ENCODE measurements around the gene UMODL1. TPM values are rescaled to one million over a fixed set of nuclear protein-coding genes. Genes with fewer than 3 reads are reported as not detected.

UMODL1 gene, protein sequence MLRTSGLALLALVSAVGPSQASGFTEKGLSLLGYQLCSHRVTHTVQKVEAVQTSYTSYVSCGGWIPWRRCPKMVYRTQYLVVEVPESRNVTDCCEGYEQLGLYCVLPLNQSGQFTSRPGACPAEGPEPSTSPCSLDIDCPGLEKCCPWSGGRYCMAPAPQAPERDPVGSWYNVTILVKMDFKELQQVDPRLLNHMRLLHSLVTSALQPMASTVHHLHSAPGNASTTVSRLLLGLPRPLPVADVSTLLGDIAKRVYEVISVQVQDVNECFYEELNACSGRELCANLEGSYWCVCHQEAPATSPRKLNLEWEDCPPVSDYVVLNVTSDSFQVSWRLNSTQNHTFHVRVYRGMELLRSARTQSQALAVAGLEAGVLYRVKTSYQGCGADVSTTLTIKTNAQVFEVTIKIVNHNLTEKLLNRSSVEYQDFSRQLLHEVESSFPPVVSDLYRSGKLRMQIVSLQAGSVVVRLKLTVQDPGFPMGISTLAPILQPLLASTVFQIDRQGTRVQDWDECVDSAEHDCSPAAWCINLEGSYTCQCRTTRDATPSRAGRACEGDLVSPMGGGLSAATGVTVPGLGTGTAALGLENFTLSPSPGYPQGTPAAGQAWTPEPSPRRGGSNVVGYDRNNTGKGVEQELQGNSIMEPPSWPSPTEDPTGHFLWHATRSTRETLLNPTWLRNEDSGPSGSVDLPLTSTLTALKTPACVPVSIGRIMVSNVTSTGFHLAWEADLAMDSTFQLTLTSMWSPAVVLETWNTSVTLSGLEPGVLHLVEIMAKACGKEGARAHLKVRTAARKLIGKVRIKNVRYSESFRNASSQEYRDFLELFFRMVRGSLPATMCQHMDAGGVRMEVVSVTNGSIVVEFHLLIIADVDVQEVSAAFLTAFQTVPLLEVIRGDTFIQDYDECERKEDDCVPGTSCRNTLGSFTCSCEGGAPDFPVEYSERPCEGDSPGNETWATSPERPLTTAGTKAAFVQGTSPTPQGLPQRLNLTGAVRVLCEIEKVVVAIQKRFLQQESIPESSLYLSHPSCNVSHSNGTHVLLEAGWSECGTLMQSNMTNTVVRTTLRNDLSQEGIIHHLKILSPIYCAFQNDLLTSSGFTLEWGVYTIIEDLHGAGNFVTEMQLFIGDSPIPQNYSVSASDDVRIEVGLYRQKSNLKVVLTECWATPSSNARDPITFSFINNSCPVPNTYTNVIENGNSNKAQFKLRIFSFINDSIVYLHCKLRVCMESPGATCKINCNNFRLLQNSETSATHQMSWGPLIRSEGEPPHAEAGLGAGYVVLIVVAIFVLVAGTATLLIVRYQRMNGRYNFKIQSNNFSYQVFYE
- total RNA-seq: under 1 TPM; 0.14 to 0.90 (median 0.16) TPM
- long read RNA-seq, donor 1: 0 reads
- long read RNA-seq, donor 2: 0 reads

DNA sequence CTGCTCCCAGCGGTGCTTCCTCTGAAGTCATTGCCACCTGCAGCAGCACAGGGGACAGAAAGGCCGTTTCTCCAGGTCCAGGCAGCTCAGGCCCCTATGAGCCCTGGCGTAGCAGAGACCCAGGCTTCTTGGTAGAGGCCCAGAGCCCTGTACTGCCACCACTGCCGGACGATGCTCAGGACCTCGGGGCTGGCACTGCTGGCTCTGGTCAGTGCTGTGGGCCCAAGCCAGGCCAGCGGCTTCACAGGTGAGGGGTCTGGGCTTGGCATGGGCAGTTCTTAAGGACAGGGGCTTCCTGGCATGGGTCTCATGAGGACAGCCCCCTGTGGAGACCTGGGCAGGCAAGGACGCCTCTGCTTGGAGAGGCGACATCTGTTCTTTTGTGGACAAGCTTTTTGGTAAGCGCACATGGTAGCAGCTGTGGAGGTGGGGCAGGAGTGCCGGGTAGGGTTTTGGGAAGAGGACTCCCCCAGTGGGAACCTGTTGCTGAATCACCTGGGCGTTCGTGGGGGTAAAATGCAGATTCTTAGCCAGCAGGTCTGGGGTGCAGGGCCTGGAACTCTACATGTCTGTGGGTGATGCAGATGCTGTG lies at the start of gene UMODL1:
Gene UMODL1 (plus strand): TSS at position 172 of the 592 bp plus-strand sequence. CDS start 0 bp downstream, at position 172.
- no peaks in the 10 kb centered on the region for H3K4me1 ChIP-seq (ENCODE audit: low read depth)
- TF ChIP-seq, protein P1, sequence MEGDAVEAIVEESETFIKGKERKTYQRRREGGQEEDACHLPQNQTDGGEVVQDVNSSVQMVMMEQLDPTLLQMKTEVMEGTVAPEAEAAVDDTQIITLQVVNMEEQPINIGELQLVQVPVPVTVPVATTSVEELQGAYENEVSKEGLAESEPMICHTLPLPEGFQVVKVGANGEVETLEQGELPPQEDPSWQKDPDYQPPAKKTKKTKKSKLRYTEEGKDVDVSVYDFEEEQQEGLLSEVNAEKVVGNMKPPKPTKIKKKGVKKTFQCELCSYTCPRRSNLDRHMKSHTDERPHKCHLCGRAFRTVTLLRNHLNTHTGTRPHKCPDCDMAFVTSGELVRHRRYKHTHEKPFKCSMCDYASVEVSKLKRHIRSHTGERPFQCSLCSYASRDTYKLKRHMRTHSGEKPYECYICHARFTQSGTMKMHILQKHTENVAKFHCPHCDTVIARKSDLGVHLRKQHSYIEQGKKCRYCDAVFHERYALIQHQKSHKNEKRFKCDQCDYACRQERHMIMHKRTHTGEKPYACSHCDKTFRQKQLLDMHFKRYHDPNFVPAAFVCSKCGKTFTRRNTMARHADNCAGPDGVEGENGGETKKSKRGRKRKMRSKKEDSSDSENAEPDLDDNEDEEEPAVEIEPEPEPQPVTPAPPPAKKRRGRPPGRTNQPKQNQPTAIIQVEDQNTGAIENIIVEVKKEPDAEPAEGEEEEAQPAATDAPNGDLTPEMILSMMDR (IDR thresholded peaks at IDR 0.05): no peak
- ATAC-seq: no peak
- DNase-seq: peak in 2 of 3 donors; percentile 16 to 41
- intact Hi-C loops (cut with DNase I, micrococcal nuclease): no loop called here
- H3K9me3 ChIP-seq: no peaks in the 10 kb centered on the region
- H3K4me3 ChIP-seq: no peak within 1 kb of the TSS
- no peaks in the 10 kb centered on the region for H3K36me3 ChIP-seq (ENCODE audit: low read depth)

DNA sequence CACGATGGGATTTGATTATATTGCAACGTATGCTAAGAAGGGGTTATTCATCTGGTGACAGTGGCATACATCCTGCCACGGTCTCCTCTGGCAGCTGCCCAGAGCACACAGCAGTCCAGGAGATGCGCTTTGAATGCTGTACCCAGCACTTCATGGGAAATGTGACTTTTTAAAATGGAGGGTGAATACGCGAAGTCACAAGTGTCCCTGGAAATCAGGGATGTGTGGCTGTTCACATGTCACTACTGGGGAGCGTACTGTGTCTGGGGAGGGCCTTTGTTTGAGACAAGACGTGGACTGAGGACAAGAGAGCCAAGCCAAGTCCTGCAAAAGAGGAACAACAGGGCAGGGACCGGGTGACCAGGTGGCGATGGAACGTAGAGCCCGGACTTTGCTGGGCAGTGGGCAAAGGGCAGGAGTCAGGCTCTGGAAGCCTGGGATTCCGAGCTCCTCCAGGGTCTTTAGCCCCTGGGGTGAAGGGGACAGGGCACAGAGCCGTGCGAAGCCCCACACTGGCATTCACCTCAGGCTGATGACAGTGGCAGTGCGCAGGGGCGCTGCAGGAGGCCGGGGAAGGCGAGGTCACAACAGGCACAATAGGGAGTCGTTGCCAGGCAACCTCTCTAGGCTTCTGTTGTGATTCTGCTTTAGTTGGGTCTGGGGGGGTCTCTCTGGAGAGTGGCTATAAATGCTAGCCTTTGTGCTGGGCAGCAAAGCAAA lies 49.6 kb upstream of the UMODL1 start:
- Histone ChIP-seq H3K4me1 (ENCODE audit: low read depth) (peaks cover 2% of the 10 kb centered on the region), H3K4me3 (no peak overlapping the region), H3K9me3 (no peaks in the 10 kb centered on the region), H3K36me3 (ENCODE audit: low read depth) (no peaks in the 10 kb centered on the region)
- TF ChIP-seq, protein P1 (IDR thresholded peaks at IDR 0.05): no peak
- DNase-seq: no peak
- intact Hi-C loops (cut with DNase I, micrococcal nuclease): no loop called here
- ATAC-seq: peak; percentile 48

DNA sequence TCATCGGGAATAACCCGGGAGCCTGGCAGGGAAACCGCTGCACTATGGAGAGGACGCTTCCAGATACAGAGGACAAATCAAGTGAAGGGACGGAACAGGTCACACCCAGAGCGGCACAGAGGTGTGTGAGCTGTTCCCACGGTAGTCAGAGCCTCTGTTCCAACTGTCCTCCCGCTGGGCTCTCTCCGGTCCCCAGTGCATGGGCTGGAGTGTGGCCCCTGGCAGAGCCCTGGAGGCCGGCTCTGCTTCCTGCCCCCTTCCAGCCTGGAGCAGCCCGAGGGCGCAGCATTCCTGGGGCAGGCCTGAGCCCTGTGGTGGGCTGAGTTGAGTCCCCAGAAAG lies 49.1 kb upstream of the UMODL1 start:
- H3K4me1 ChIP-seq (ENCODE audit: low read depth): peaks cover 2% of the 10 kb centered on the region
- no peaks in the 10 kb centered on the region for H3K36me3 ChIP-seq (ENCODE audit: low read depth)
- intact Hi-C loops (cut with DNase I, micrococcal nuclease): no loop called here
- DNase-seq: no peak
- TF ChIP-seq, protein P1 (IDR thresholded peaks at IDR 0.05): no peak
- peak; percentile 49 for ATAC-seq
- H3K4me3 ChIP-seq: no peak overlapping the region
- H3K9me3 ChIP-seq: no peaks in the 10 kb centered on the region

DNA sequence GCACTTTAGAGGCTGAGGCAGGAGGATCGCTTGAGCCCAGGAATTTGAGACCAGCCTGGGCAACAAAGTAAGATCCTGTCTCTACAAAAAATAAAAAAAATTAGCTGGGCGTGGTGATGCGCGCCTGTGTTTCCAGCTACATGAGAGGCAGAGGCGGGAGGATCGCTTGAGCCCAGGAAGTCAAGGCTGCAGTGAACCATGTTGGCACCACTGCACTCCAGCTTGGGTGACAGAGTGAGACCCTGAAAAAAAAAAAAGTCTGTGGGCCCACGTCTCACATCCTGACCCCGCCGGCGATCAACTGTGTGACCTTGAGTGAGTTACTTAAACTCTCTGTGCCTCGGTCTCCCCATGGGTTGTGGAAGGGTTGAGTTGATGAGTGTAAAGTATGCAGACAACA lies 48.2 kb upstream of the UMODL1 start:
- TF ChIP-seq, protein P1 (IDR thresholded peaks at IDR 0.05): no peak
- H3K4me3 ChIP-seq: no peak overlapping the region
- DNase-seq (no peak), ATAC-seq (no peak)
- intact Hi-C loops (cut with DNase I, micrococcal nuclease): no loop called here
- peaks cover 2% of the 10 kb centered on the region for H3K4me1 ChIP-seq (ENCODE audit: low read depth)
- H3K36me3 ChIP-seq (ENCODE audit: low read depth): no peaks in the 10 kb centered on the region
- H3K9me3 ChIP-seq: no peaks in the 10 kb centered on the region

All from mucosa of descending colon (tissue), 3 donors.